ENCODE data around the gene YWHAG. TPM values are rescaled to one million over a fixed set of nuclear protein-coding genes. Genes with fewer than 3 reads are reported as not detected.
"Not testable (repeated sequence)": the region's sequence is repeated elsewhere in the genome, so short reads cannot be mapped to it uniquely, and the experiment has no call there.

Gene YWHAG
- total and polyA plus RNA-seq, 12 donors = 50.5 to 309 (median 98.0) TPM

- H3K4me1 ChIP-seq (replicated peaks in 1 of 2) = peaks cover 7 to 12% of the 10 kb centered on the region in 2 donors
- H3K9me3 ChIP-seq (replicated peaks in 1 of 3) = no peaks in the 10 kb centered on the region
- no peak for TF ChIP-seq CTCF (IDR thresholded peaks at IDR 0.05)
- peak in 1 of 2 donors; percentile 34 for TF ChIP-seq POLR2A (IDR thresholded peaks at IDR 0.05)
- peak overlapping the region in 4 of 5 donors; percentile 12 to 80 (median 72) for H3K27ac ChIP-seq
- no peaks in the 10 kb centered on the region for H3K36me3 ChIP-seq (replicated peaks in 1 of 2)
- H3K4me3 ChIP-seq = no peak overlapping the region
- 36 to 55% (median 45%) methylated on average over 18 to 21 of the region's 21 CpGs for WGBS, 4 donors
- peak; percentile 82 to 92 (median 85) for DNase-seq
- intact Hi-C loops (cut with DNase I) = no loop called here
- H3K27me3 ChIP-seq = no peaks in the 10 kb centered on the region
These were observed 48.5 kb downstream of the YWHAG start for GRCh38 chr7:76310102-76310957.

GRCh38 chr7:76309341-76310101 is 49.3 kb downstream of the YWHAG start:
- H3K4me3 ChIP-seq; intact Hi-C loops (cut with DNase I); H3K27ac ChIP-seq; H3K36me3 ChIP-seq (replicated peaks in 1 of 2); H3K9me3 ChIP-seq (replicated peaks in 1 of 3); H3K27me3 ChIP-seq; DNase-seq: not testable (repeated sequence)
- H3K4me1 ChIP-seq (replicated peaks in 1 of 2) = peaks cover 13 to 20% of the 10 kb centered on the region in 2 donors
- 94 to 97% (median 96%) methylated on average over 20 to 50 of the region's 50 CpGs for WGBS, 4 donors

GRCh38 chr7:76308874-76309273 is 49.9 kb downstream of the YWHAG start:
- H3K9me3 ChIP-seq (replicated peaks in 1 of 3); H3K4me3 ChIP-seq; H3K27ac ChIP-seq; H3K27me3 ChIP-seq; intact Hi-C loops (cut with DNase I); DNase-seq; H3K36me3 ChIP-seq (replicated peaks in 1 of 2): not testable (repeated sequence)
- peaks cover 19 to 27% of the 10 kb centered on the region in 2 donors for H3K4me1 ChIP-seq (replicated peaks in 1 of 2)
- 93 to 97% (median 94%) methylated on average over 7 to 12 of the region's 12 CpGs for WGBS, 4 donors

- DNase-seq = peak; percentile 88 to 96 (median 94)
- WGBS, 4 donors = 39 to 80% (median 50%) methylated on average over 2 to 10 of the region's 10 CpGs
- peak overlapping the region; percentile 74 to 100 (median 93) for H3K27ac ChIP-seq
- peaks cover 22 to 24% of the 10 kb centered on the region in 2 donors for H3K4me1 ChIP-seq (replicated peaks in 1 of 2)
- peak; percentile 33 to 49 for TF ChIP-seq POLR2A (IDR thresholded peaks at IDR 0.05)
- TF ChIP-seq CTCF (IDR thresholded peaks at IDR 0.05) = no peak
- intact Hi-C loops (cut with DNase I) = no loop called here
- H3K27me3 ChIP-seq = no peaks in the 10 kb centered on the region
- peaks cover 0 to 7% of the 10 kb centered on the region in 2 donors for H3K36me3 ChIP-seq (replicated peaks in 1 of 2)
- H3K9me3 ChIP-seq (replicated peaks in 1 of 3) = no peaks in the 10 kb centered on the region
- H3K4me3 ChIP-seq = no peak overlapping the region
These were observed 53.9 kb downstream of the YWHAG start for GRCh38 chr7:76304888-76305375.
